ENCODE data around the gene ARHGAP25. TPM values are rescaled to one million over a fixed set of nuclear protein-coding genes. Genes with fewer than 3 reads are reported as not detected.

ARHGAP25 gene
- total RNA-seq, 1 experiment from 2014 or later: 0.27 TPM

GRCh38 chr2:68834737-68835376 is 100.2 kb downstream of the ARHGAP25 start:
- Histone ChIP-seq H3K4me3 (replicated peaks in 1 of 2; ENCODE audit: low read depth in 1 of 2, low read length in 2 of 2) (no peak overlapping the region), H2AFZ (ENCODE audit: low read depth, low read length, poor library complexity, severe bottlenecking) (no peak overlapping the region), H3K9ac (ENCODE audit: low read length) (no peak overlapping the region), H3K36me3 (ENCODE audit: control insufficient read depth in 1 of 2, insufficient read depth in 2 of 2, low read length in 2 of 2) (no peaks in the 10 kb centered on the region), H3K4me1 (ENCODE audit: control insufficient read depth in 1 of 2, insufficient read depth in 2 of 2, low read length in 2 of 2) (peaks cover 0 to 11% of the 10 kb centered on the region in 2 experiments; a peak in 1 of 4 replicates), H4K20me1 (ENCODE audit: insufficient read depth) (no peaks in the 10 kb centered on the region), H3K9me3 (ENCODE audit: control insufficient read depth in 1 of 2, insufficient read depth in 1 of 2, low read depth in 1 of 2, low read length in 2 of 2) (no peaks in the 10 kb centered on the region), H3K79me2 (ENCODE audit: insufficient read depth, low read length) (no peaks in the 10 kb centered on the region), H3K4me2 (ENCODE audit: low read length) (no peak overlapping the region), H3K27ac (ENCODE audit: low read depth, low read length) (no peak overlapping the region), H3K9me2 (ENCODE audit: insufficient read depth) (no peaks in the 10 kb centered on the region), H3K27me3 (ENCODE audit: insufficient read depth, low read length) (no peaks in the 10 kb centered on the region)
- TF ChIP-seq CEBPB (IDR thresholded peaks at IDR 0.05; ENCODE audit: low read depth) (no peak), TCF7L2 (IDR thresholded peaks at IDR 0.05; ENCODE audit: borderline replicate concordance, extremely low read depth, insufficient read depth, insufficient read length) (no peak), POLR2AphosphoS5 (IDR thresholded peaks at IDR 0.05; ENCODE audit: low read depth, low read length) (no peak), SP1 (IDR thresholded peaks at IDR 0.05; ENCODE audit: low read depth) (no peak), SIN3A (IDR thresholded peaks at IDR 0.05; ENCODE audit: low read depth) (no peak), YY1 (IDR thresholded peaks at IDR 0.05; ENCODE audit: extremely low read depth, insufficient replicate concordance, low read depth, low read length) (no peak), ZNF274 (IDR thresholded peaks at IDR 0.05; ENCODE audit: low read depth, low read length) (no peak), EGR1 (IDR thresholded peaks at IDR 0.05; ENCODE audit: low read depth) (no peak), FOSL1 (IDR thresholded peaks at IDR 0.05; ENCODE audit: low read depth) (no peak), POLR2A (IDR thresholded peaks at IDR 0.05; ENCODE audit: borderline replicate concordance, extremely low read depth, insufficient read depth, insufficient read length) (no peak), ZBTB33 (IDR thresholded peaks at IDR 0.05; ENCODE audit: extremely low read depth, insufficient replicate concordance, low read length) (no peak), SRF (IDR thresholded peaks at IDR 0.05; ENCODE audit: low read depth) (no peak), MAX (IDR thresholded peaks at IDR 0.05) (no peak), RAD21 (IDR thresholded peaks at IDR 0.05; ENCODE audit: low read depth) (no peak), EZH2phosphoT487 (IDR thresholded peaks at IDR 0.05; ENCODE audit: borderline replicate concordance) (no peak), ELF1 (IDR thresholded peaks at IDR 0.05; ENCODE audit: borderline replicate concordance, low read depth) (no peak)
- TF ChIP-seq, protein P1, sequence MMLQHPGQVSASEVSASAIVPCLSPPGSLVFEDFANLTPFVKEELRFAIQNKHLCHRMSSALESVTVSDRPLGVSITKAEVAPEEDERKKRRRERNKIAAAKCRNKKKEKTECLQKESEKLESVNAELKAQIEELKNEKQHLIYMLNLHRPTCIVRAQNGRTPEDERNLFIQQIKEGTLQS (IDR thresholded peaks at IDR 0.05): no peak
- no TSS peak for BruUV-seq (replicated peaks)
- DNase-seq (ENCODE audit: low read depth, low spot score) (no peak), ATAC-seq (no peak)
- intact Hi-C loops (cut with micrococcal nuclease): loop anchor here (5.0 kb wide), 2 partner anchors 72 to 92 kb away; no protein-coding TSS in a partner anchor
- POLR2A ChIA-PET: no interaction called here
- RAD21 ChIA-PET (ENCODE audit: low non-redundant PET in 1 of 2, low total read pairs in 2 of 2, uncharacterized antibody in 2 of 2, unreplicated experiment in 2 of 2): no interaction called here
- CTCF ChIA-PET: interaction anchor here (0.7 to 2.5 kb wide), 6 partner anchors 15 to 371 kb away, joined by 3 to 7 read pairs (median 4); no protein-coding TSS in a partner anchor
